ENCODE measurements around the gene TAB3.

DNA sequence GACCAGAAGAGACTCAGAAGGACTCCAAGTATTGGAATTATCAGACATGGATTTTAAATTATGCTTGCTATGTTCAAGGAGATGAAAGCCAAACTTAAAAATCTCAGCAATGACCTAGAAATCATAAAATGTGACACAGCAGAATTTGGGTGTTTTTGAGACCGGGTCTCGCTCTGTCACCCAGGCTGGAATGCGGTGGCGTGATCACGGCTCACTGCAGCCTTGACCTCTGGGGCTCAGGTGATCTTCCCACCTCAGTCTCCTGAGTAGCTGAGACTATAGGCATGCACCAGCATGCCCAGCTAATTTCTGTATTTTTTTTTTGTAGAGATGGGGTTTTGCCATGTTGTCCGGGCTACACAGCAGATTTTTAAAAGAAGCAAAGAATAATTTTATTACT lies 12.7 kb downstream of the TAB3 start:
- TF ChIP-seq EZH2 (IDR thresholded peaks at IDR 0.05; ENCODE audit: borderline replicate concordance, control insufficient read depth, low read depth, low read length) = no peak
- TF ChIP-seq BACH1 (IDR thresholded peaks at IDR 0.05; ENCODE audit: borderline replicate concordance) = no peak
- TF ChIP-seq, protein P1, sequence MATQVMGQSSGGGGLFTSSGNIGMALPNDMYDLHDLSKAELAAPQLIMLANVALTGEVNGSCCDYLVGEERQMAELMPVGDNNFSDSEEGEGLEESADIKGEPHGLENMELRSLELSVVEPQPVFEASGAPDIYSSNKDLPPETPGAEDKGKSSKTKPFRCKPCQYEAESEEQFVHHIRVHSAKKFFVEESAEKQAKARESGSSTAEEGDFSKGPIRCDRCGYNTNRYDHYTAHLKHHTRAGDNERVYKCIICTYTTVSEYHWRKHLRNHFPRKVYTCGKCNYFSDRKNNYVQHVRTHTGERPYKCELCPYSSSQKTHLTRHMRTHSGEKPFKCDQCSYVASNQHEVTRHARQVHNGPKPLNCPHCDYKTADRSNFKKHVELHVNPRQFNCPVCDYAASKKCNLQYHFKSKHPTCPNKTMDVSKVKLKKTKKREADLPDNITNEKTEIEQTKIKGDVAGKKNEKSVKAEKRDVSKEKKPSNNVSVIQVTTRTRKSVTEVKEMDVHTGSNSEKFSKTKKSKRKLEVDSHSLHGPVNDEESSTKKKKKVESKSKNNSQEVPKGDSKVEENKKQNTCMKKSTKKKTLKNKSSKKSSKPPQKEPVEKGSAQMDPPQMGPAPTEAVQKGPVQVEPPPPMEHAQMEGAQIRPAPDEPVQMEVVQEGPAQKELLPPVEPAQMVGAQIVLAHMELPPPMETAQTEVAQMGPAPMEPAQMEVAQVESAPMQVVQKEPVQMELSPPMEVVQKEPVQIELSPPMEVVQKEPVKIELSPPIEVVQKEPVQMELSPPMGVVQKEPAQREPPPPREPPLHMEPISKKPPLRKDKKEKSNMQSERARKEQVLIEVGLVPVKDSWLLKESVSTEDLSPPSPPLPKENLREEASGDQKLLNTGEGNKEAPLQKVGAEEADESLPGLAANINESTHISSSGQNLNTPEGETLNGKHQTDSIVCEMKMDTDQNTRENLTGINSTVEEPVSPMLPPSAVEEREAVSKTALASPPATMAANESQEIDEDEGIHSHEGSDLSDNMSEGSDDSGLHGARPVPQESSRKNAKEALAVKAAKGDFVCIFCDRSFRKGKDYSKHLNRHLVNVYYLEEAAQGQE (IDR thresholded peaks at IDR 0.05; ENCODE audit: low read depth, low read length) = no peak

All from GM12878 (cell line).